T-cell (primary cell): ENCODE results near the gene CNTNAP5. TPM values are rescaled to one million over a fixed set of nuclear protein-coding genes. Genes with fewer than 3 reads are reported as not detected.

Experiments
- ATAC-seq, 4 experiments: fragments of 200-7000 bp in 3 of 4; fragments of 150-1000 bp in 1 of 4; cut with Tn5 transposase; replicated peaks in 1 of 4; 1 replicate in 3 of 4; 2 replicates in 1 of 4; pipeline ENCODE4 v1.10.0; 2021; ENCODE audit warnings: moderate library complexity in 3 of 4, mild to moderate bottlenecking in 2 of 4, moderate number of reproducible peaks in 1 of 4
- CTCF ChIA-PET, 2 donors: fragments of 300-600 bp; sonication (Branson Sonifier 250); formaldehyde crosslinking; loops; one replicate each; lab custom pipeline; 2022; ENCODE audit warnings: antibody characterized with exemption in 2 of 2; lab: Charles Lee
- POLR2A ChIA-PET, 2 donors: fragments of 300-600 bp; sonication (Branson Sonifier 250); formaldehyde crosslinking; loops; one replicate each; lab custom pipeline; 2022; ENCODE audit warnings: antibody characterized with exemption in 2 of 2; lab: Charles Lee
- DNase-seq, 35 experiments: peaks; one replicate each; pipeline versions ENCODE4 v3.0.0 to v3.0.0-alpha.2; 2013 to 2023
- H3K27ac ChIP-seq: one replicate; pipeline ENCODE4 v1.5.1; 2013; ENCODE audit warnings: low read length
- H3K27me3 ChIP-seq, 2 experiments: replicated peaks in 1 of 2; 1 replicate in 1 of 2; 2 replicates in 1 of 2; pipeline versions ENCODE4 v1.6.1 to v1.7.0; 2013; ENCODE audit warnings: low read length in 1 of 2, mixed read lengths in 1 of 2; ENCODE audit not compliant: control insufficient read depth in 2 of 2, insufficient read depth in 2 of 2; ENCODE audit errors: extremely low read depth in 1 of 2
- H3K36me3 ChIP-seq, 2 donors: 1 replicate in 1 of 2; 2 replicates in 1 of 2; pipeline versions ENCODE4 v1.6.1 to v1.7.0; 2013; ENCODE audit warnings: low read length in 1 of 2; ENCODE audit not compliant: control insufficient read depth in 2 of 2, insufficient read depth in 1 of 2; ENCODE audit errors: extremely low read depth in 1 of 2
- H3K4me1 ChIP-seq, 2 experiments: 1 replicate in 1 of 2; 2 replicates in 1 of 2; pipeline versions ENCODE4 v1.6.1 to v1.7.0; 2013; ENCODE audit warnings: low read length in 2 of 2, mixed read lengths in 1 of 2; ENCODE audit not compliant: insufficient read depth in 2 of 2, control insufficient read depth in 1 of 2; ENCODE audit errors: extremely low read depth in 1 of 2
- H3K4me3 ChIP-seq, 2 donors: 1 replicate in 1 of 2; 2 replicates in 1 of 2; pipeline versions ENCODE4 v1.5.1 to v1.7.0; 2013; ENCODE audit warnings: mild to moderate bottlenecking in 2 of 2, low read length in 1 of 2, moderate library complexity in 1 of 2; ENCODE audit not compliant: control insufficient read depth in 1 of 2; ENCODE audit errors: extremely low read depth in 1 of 2
- H3K9me3 ChIP-seq: 2 replicates; pipeline ENCODE4 v1.7.0; 2013
- H3K27ac Mint-ChIP-seq, 2 donors: one replicate each; pipeline ENCODE4 v1.8.0; 2020 to 2021; ENCODE audit warnings: mild to moderate bottlenecking in 2 of 2, mixed read lengths in 2 of 2
- H3K27me3 Mint-ChIP-seq, 2 donors: one replicate each; pipeline ENCODE4 v1.8.0; 2021 to 2022; ENCODE audit warnings: mixed read lengths in 2 of 2
- H3K36me3 Mint-ChIP-seq: one replicate; pipeline ENCODE4 v1.8.0; 2021; ENCODE audit warnings: mixed read lengths
- H3K4me1 Mint-ChIP-seq, 3 donors: one replicate each; pipeline ENCODE4 v1.8.0; 2020 to 2022; ENCODE audit warnings: mixed read lengths in 3 of 3, mild to moderate bottlenecking in 1 of 3
- H3K4me3 Mint-ChIP-seq, 3 donors: one replicate each; pipeline ENCODE4 v1.8.0; 2020 to 2022; ENCODE audit warnings: mild to moderate bottlenecking in 3 of 3, mixed read lengths in 3 of 3, moderate library complexity in 3 of 3
- H3K9me3 Mint-ChIP-seq, 3 donors: one replicate each; pipeline ENCODE4 v1.8.0; 2020 to 2022; ENCODE audit warnings: mixed read lengths in 3 of 3
- WGBS: methylation state at CpG from one replicate; pipeline ENCODE4 v1.1.5; 2013; ENCODE audit warnings: missing lambda C conversion rate; ENCODE audit not compliant: insufficient coverage; 5-methylcytosine and 5-hydroxymethylcytosine counted together
- total RNA-seq, 35 experiments: library from RNA in 6 of 35; stranded (reverse) in 6 of 35; fragments of 120-200 nt in 1 of 35; gene quantifications; one replicate each; pipeline versions ENCODE4 v1.2.1 to v1.2.4 and lab custom pipeline; 2013 to 2026

CNTNAP5 gene
- total RNA-seq, 5 donors from 2014 or later (not counting 1 experiment from before 2014, with no cell fraction given): not detected

GRCh38 chr2:124514236-124514635 is 489.1 kb downstream of the CNTNAP5 start:
- no peaks in the 10 kb centered on the region for H3K27me3 ChIP-seq
- Mint-ChIP-seq H3K36me3 (no peaks in the 10 kb centered on the region), H3K27ac (no peak overlapping the region), H3K4me1 (no peaks in the 10 kb centered on the region), H3K27me3 (no peaks in the 10 kb centered on the region), H3K4me3 (no peak overlapping the region), H3K9me3 (peaks cover 14 to 23% (median 22%) of the 10 kb centered on the region in 3 donors)
- H3K36me3 ChIP-seq: no peaks in the 10 kb centered on the region
- no peak overlapping the region for H3K27ac ChIP-seq
- no peak for DNase-seq
- no peak for ATAC-seq
- ChIA-PET CTCF (interaction anchor here in 1 of 2 donors (0.6 kb wide), 1 partner anchor 1229 kb away, joined by 4 read pairs; no protein-coding TSS in a partner anchor), POLR2A (no interaction called here)
- H3K4me1 ChIP-seq: no peaks in the 10 kb centered on the region
- WGBS: no CpG with 5 or more reads among the region's 1 CpG
- no peaks in the 10 kb centered on the region for H3K9me3 ChIP-seq
- no peak overlapping the region for H3K4me3 ChIP-seq

GRCh38 chr2:124520953-124521352 is 495.9 kb downstream of the CNTNAP5 start:
- H3K27ac ChIP-seq: no peak overlapping the region
- no peaks in the 10 kb centered on the region for H3K36me3 ChIP-seq
- peaks cover 12 to 26% (median 19%) of the 10 kb centered on the region in 3 donors for H3K9me3 Mint-ChIP-seq
- no peak overlapping the region for H3K4me3 ChIP-seq
- CTCF ChIA-PET: no interaction called here
- H3K27me3 Mint-ChIP-seq: no peaks in the 10 kb centered on the region
- no peaks in the 10 kb centered on the region for H3K4me1 ChIP-seq
- H3K9me3 ChIP-seq: no peaks in the 10 kb centered on the region
- no peaks in the 10 kb centered on the region for H3K27me3 ChIP-seq
- no peak for ATAC-seq
- H3K4me1 Mint-ChIP-seq: no peaks in the 10 kb centered on the region
- no peak overlapping the region for H3K27ac Mint-ChIP-seq
- DNase-seq: no peak
- POLR2A ChIA-PET: no interaction called here
- no peaks in the 10 kb centered on the region for H3K36me3 Mint-ChIP-seq
- no peak overlapping the region for H3K4me3 Mint-ChIP-seq
- WGBS: 83% methylated on average over 1 of the region's 2 CpGs

GRCh38 chr2:124523096-124523495 is 498.0 kb downstream of the CNTNAP5 start:
- CTCF ChIA-PET: interaction anchor here in 1 of 2 donors (0.7 kb wide), 1 partner anchor 10 kb away, joined by 3 read pairs; no protein-coding TSS in a partner anchor

GRCh38 chr2:124524155-124524915 is 499.2 kb downstream of the CNTNAP5 start:
- ChIA-PET POLR2A (no interaction called here), CTCF (no interaction called here)
- Histone ChIP-seq H3K4me1 (no peaks in the 10 kb centered on the region), H3K36me3 (no peaks in the 10 kb centered on the region), H3K27me3 (no peaks in the 10 kb centered on the region), H3K4me3 (no peak overlapping the region), H3K27ac (no peak overlapping the region), H3K9me3 (no peaks in the 10 kb centered on the region)
- Mint-ChIP-seq H3K4me3 (no peak overlapping the region), H3K36me3 (no peaks in the 10 kb centered on the region), H3K27me3 (peaks cover 0 to 5% of the 10 kb centered on the region in 2 donors), H3K27ac (no peak overlapping the region), H3K4me1 (no peaks in the 10 kb centered on the region), H3K9me3 (peaks cover 0 to 14% (median 13%) of the 10 kb centered on the region in 3 donors)
- no CpG with 5 or more reads among the region's 7 CpGs for WGBS
- DNase-seq (no peak), ATAC-seq (no peak)

More at GRCh38 chr2:124523096-124523495, 498.0 kb downstream of the CNTNAP5 start:
- Mint-ChIP-seq H3K4me3 (no peak overlapping the region), H3K36me3 (no peaks in the 10 kb centered on the region), H3K4me1 (no peaks in the 10 kb centered on the region), H3K27ac (no peak overlapping the region), H3K27me3 (peaks cover 0 to 5% of the 10 kb centered on the region in 2 donors), H3K9me3 (peaks cover 0 to 13% (median 12%) of the 10 kb centered on the region in 3 donors)
- Histone ChIP-seq H3K27ac (no peak overlapping the region), H3K4me1 (no peaks in the 10 kb centered on the region), H3K9me3 (no peaks in the 10 kb centered on the region), H3K27me3 (no peaks in the 10 kb centered on the region), H3K4me3 (no peak overlapping the region), H3K36me3 (no peaks in the 10 kb centered on the region)
- POLR2A ChIA-PET: no interaction called here
- ATAC-seq (no peak), DNase-seq (no peak)
- 80% methylated on average over 1 of the region's 3 CpGs for WGBS

GRCh38 chr2:124526221-124526620 is 501.1 kb downstream of the CNTNAP5 start:
- ATAC-seq: no peak
- Mint-ChIP-seq H3K36me3 (no peaks in the 10 kb centered on the region), H3K4me3 (no peak overlapping the region), H3K4me1 (no peaks in the 10 kb centered on the region), H3K9me3 (peaks cover 0 to 13% (median 11%) of the 10 kb centered on the region in 3 donors), H3K27me3 (peaks cover 0 to 5% of the 10 kb centered on the region in 2 donors), H3K27ac (no peak overlapping the region)
- POLR2A ChIA-PET: no interaction called here
- Histone ChIP-seq H3K27ac (no peak overlapping the region), H3K9me3 (no peaks in the 10 kb centered on the region), H3K4me3 (no peak overlapping the region), H3K36me3 (no peaks in the 10 kb centered on the region), H3K4me1 (no peaks in the 10 kb centered on the region), H3K27me3 (no peaks in the 10 kb centered on the region)
- no peak for DNase-seq
- CTCF ChIA-PET: no interaction called here
- WGBS: no CpG with 5 or more reads among the region's 4 CpGs

- H3K4me1 Mint-ChIP-seq: no peaks in the 10 kb centered on the region
- DNase-seq (no peak), ATAC-seq (no peak)
- Histone ChIP-seq H3K36me3 (no peaks in the 10 kb centered on the region), H3K4me1 (no peaks in the 10 kb centered on the region), H3K27me3 (no peaks in the 10 kb centered on the region), H3K4me3 (no peak overlapping the region), H3K9me3 (no peaks in the 10 kb centered on the region), H3K27ac (no peak overlapping the region)
- no peak overlapping the region for H3K27ac Mint-ChIP-seq
- POLR2A ChIA-PET: no interaction called here
- whole genome bisulfite sequencing: no CpG with 5 or more reads among the region's 4 CpGs
- CTCF ChIA-PET: no interaction called here
- H3K9me3 Mint-ChIP-seq: peaks cover 3 to 23% (median 7%) of the 10 kb centered on the region in 3 donors
- H3K36me3 Mint-ChIP-seq: no peaks in the 10 kb centered on the region
- no peak overlapping the region for H3K4me3 Mint-ChIP-seq
- peaks cover 0 to 5% of the 10 kb centered on the region in 2 donors for H3K27me3 Mint-ChIP-seq
These were observed 505.1 kb downstream of the CNTNAP5 start for GRCh38 chr2:124530203-124530602.
